ENCODE results near the gene SPATA19. TPM values are rescaled to one million over a fixed set of nuclear protein-coding genes. Genes with fewer than 3 reads are reported as not detected.

SPATA19 gene
- polyA plus RNA-seq, 1 experiment: not detected

GRCh38 chr11:133817449-133817848, 27.9 kb downstream of the SPATA19 start:
- H3K36me3 ChIP-seq (ENCODE audit: control insufficient read depth, insufficient read depth, low read length): no peaks in the 10 kb centered on the region
- TF ChIP-seq CTCF (IDR thresholded peaks at IDR 0.05; ENCODE audit: insufficient read depth, low read depth, low read length): no peak
- CTCF ChIA-PET: no interaction called here
- DNase-seq (ENCODE audit: low read depth): no peak
- no peaks in the 10 kb centered on the region for H3K27me3 ChIP-seq (ENCODE audit: control insufficient read depth, insufficient read depth, low read length)
- POLR2A ChIA-PET: no interaction called here
- no peak overlapping the region for H3K4me3 ChIP-seq (ENCODE audit: low read depth, low read length)

GRCh38 chr11:133816146-133816870, 29.0 kb downstream of the SPATA19 start:
- POLR2A ChIA-PET: no interaction called here
- Histone ChIP-seq H3K27me3 (ENCODE audit: control insufficient read depth, insufficient read depth, low read length) (no peaks in the 10 kb centered on the region), H3K4me3 (ENCODE audit: low read depth, low read length) (no peak overlapping the region), H3K36me3 (ENCODE audit: control insufficient read depth, insufficient read depth, low read length) (no peaks in the 10 kb centered on the region)
- TF ChIP-seq CTCF (IDR thresholded peaks at IDR 0.05; ENCODE audit: insufficient read depth, low read depth, low read length): no peak
- CTCF ChIA-PET: no interaction called here
- no peak for DNase-seq (ENCODE audit: low read depth)

- H3K27me3 ChIP-seq (ENCODE audit: control insufficient read depth, insufficient read depth, low read length): no peaks in the 10 kb centered on the region
- no peak overlapping the region for H3K4me3 ChIP-seq (ENCODE audit: low read depth, low read length)
- no peak for TF ChIP-seq CTCF (IDR thresholded peaks at IDR 0.05; ENCODE audit: insufficient read depth, low read depth, low read length)
- CTCF ChIA-PET: no interaction called here
- POLR2A ChIA-PET: no interaction called here
- DNase-seq (ENCODE audit: low read depth): no peak
- H3K36me3 ChIP-seq (ENCODE audit: control insufficient read depth, insufficient read depth, low read length): no peaks in the 10 kb centered on the region
Measured at GRCh38 chr11:133815636-133816035, 29.7 kb downstream of the SPATA19 start.

GRCh38 chr11:133814588-133815100, 30.7 kb downstream of the SPATA19 start:
- ChIA-PET POLR2A (no interaction called here), CTCF (no interaction called here)
- DNase-seq (ENCODE audit: low read depth): no peak
- no peak for TF ChIP-seq CTCF (IDR thresholded peaks at IDR 0.05; ENCODE audit: insufficient read depth, low read depth, low read length)
- Histone ChIP-seq H3K36me3 (ENCODE audit: control insufficient read depth, insufficient read depth, low read length) (no peaks in the 10 kb centered on the region), H3K27me3 (ENCODE audit: control insufficient read depth, insufficient read depth, low read length) (no peaks in the 10 kb centered on the region), H3K4me3 (ENCODE audit: low read depth, low read length) (no peak overlapping the region)

GRCh38 chr11:133811850-133812685, 33.2 kb downstream of the SPATA19 start:
- POLR2A ChIA-PET: no interaction called here
- H3K36me3 ChIP-seq (ENCODE audit: control insufficient read depth, insufficient read depth, low read length): no peaks in the 10 kb centered on the region
- CTCF ChIA-PET: no interaction called here
- H3K27me3 ChIP-seq (ENCODE audit: control insufficient read depth, insufficient read depth, low read length): no peaks in the 10 kb centered on the region
- TF ChIP-seq CTCF (IDR thresholded peaks at IDR 0.05; ENCODE audit: insufficient read depth, low read depth, low read length): no peak
- H3K4me3 ChIP-seq (ENCODE audit: low read depth, low read length): no peak overlapping the region
- DNase-seq (ENCODE audit: low read depth): no peak
